Measurements from ENCODE around the gene SCFD2. TPM values are rescaled to one million over a fixed set of nuclear protein-coding genes. Genes with fewer than 3 reads are reported as not detected.

SCFD2 gene
- total and polyA plus RNA-seq, 10 of the 15 experiments (the other 5 are each of a cell fraction or from before 2014, with no cell fraction given): 4.8 to 37.6 (median 24.9) TPM

GRCh38 chr4:52833941-52834525 lies 531.8 kb downstream of the SCFD2 start:
- WGBS (ENCODE audit: insufficient coverage, insufficient replicate concordance, low lambda C conversion rate, missing lambda C conversion rate): 15% methylated on average over 3 of the region's 3 CpGs
- Histone ChIP-seq H4K20me1 (ENCODE audit: control insufficient read depth, insufficient read depth) (no peaks in the 10 kb centered on the region), H3K79me2 (ENCODE audit: control insufficient read depth, insufficient read depth, low read length) (no peaks in the 10 kb centered on the region), H3K27me3 (replicated peaks in 1 of 2; ENCODE audit: control insufficient read depth in 2 of 2, insufficient read depth in 2 of 2, low read length in 1 of 2) (no peaks in the 10 kb centered on the region), H3K4me2 (ENCODE audit: control insufficient read depth, insufficient read depth) (no peak overlapping the region), H3K4me1 (ENCODE audit: control insufficient read depth, insufficient read depth, low read length) (no peaks in the 10 kb centered on the region), H2AFZ (ENCODE audit: control insufficient read depth, low read depth, low read length) (no peak overlapping the region), H3K4me3 (no peak overlapping the region), H3K9ac (ENCODE audit: control insufficient read depth, insufficient read depth, low read length) (no peak overlapping the region), H3K27ac (ENCODE audit: control insufficient read depth, insufficient read depth) (no peak overlapping the region), H3K9me3 (replicated peaks; ENCODE audit: control insufficient read depth, insufficient read depth, low read length) (no peaks in the 10 kb centered on the region), H3K36me3 (ENCODE audit: control insufficient read depth in 2 of 2, insufficient read depth in 2 of 2, low read length in 1 of 2) (no peaks in the 10 kb centered on the region)
- ATAC-seq: no peak
- intact Hi-C loops (cut with micrococcal nuclease; ENCODE audit: unreplicated experiment): no loop called here
- ChIA-PET SMC1A (ENCODE audit: uncharacterized antibody, unreplicated experiment) (no interaction called here), POLR2A (no interaction called here), RAD21 (ENCODE audit: unreplicated experiment) (interaction anchor here (0.6 kb wide), 1 partner anchor 14 kb away, joined by 3 read pairs; no protein-coding TSS in a partner anchor), CTCF (no interaction called here)
- BruUV-seq (replicated peaks): no TSS peak
- DNase-seq (ENCODE audit: low read depth, low spot score): no peak
- FAIRE-seq: no peak
- in situ Hi-C loops (cut with MboI): no loop called here
- no peak for TF ChIP-seq FOS (IDR thresholded peaks at IDR 0.05; ENCODE audit: borderline replicate concordance, extremely low read depth, insufficient read length)
- no peak for TF ChIP-seq SMAD5 (IDR thresholded peaks at IDR 0.05; ENCODE audit: low read depth)
- no peak for TF ChIP-seq NRF1 (conservative IDR thresholded peaks at IDR 0.05; ENCODE audit: low read depth, low read length)
- TF ChIP-seq YY1 (IDR thresholded peaks at IDR 0.05; ENCODE audit: low read depth, low read length): no peak
- no peak for TF ChIP-seq RFX5 (IDR thresholded peaks at IDR 0.05; ENCODE audit: low read depth, low read length)
- no peak for TF ChIP-seq NKRF (conservative IDR thresholded peaks at IDR 0.05)
- TF ChIP-seq, protein P1, sequence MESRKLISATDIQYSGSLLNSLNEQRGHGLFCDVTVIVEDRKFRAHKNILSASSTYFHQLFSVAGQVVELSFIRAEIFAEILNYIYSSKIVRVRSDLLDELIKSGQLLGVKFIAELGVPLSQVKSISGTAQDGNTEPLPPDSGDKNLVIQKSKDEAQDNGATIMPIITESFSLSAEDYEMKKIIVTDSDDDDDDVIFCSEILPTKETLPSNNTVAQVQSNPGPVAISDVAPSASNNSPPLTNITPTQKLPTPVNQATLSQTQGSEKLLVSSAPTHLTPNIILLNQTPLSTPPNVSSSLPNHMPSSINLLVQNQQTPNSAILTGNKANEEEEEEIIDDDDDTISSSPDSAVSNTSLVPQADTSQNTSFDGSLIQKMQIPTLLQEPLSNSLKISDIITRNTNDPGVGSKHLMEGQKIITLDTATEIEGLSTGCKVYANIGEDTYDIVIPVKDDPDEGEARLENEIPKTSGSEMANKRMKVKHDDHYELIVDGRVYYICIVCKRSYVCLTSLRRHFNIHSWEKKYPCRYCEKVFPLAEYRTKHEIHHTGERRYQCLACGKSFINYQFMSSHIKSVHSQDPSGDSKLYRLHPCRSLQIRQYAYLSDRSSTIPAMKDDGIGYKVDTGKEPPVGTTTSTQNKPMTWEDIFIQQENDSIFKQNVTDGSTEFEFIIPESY (IDR thresholded peaks at IDR 0.05): no peak
- TF ChIP-seq EZH2 (IDR thresholded peaks at IDR 0.05; ENCODE audit: borderline replicate concordance, control insufficient read depth, low read depth, low read length): no peak
- TF ChIP-seq TCF3 (IDR thresholded peaks at IDR 0.05; ENCODE audit: borderline replicate concordance, insufficient read depth, low read depth, low read length): no peak
- no peak for TF ChIP-seq DPF2 (IDR thresholded peaks at IDR 0.05)
- TF ChIP-seq, protein P2, sequence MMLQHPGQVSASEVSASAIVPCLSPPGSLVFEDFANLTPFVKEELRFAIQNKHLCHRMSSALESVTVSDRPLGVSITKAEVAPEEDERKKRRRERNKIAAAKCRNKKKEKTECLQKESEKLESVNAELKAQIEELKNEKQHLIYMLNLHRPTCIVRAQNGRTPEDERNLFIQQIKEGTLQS (IDR thresholded peaks at IDR 0.05; ENCODE audit: borderline replicate concordance, extremely low read depth, low read depth, low read length): no peak
- TF ChIP-seq ZNF24 (IDR thresholded peaks at IDR 0.05): no peak
- TF ChIP-seq CBX3 (IDR thresholded peaks at IDR 0.05; ENCODE audit: borderline replicate concordance, low read depth): no peak
- TF ChIP-seq ZBTB11 (CRISPR knock-in tag; IDR thresholded peaks at IDR 0.05): no peak
- TF ChIP-seq TCF12 (IDR thresholded peaks at IDR 0.05; ENCODE audit: low read depth, low read length): no peak
